Measurements from ENCODE around the gene SH3PXD2A.

- no peak for TF ChIP-seq CTCF (IDR thresholded peaks at IDR 0.05)
- no peak for TF ChIP-seq EZH2 (IDR thresholded peaks at IDR 0.05; ENCODE audit: borderline replicate concordance, insufficient read depth, low read depth, low read length, poor library complexity, severe bottlenecking)
These were observed 91.8 kb downstream of the SH3PXD2A start for GRCh38 chr10:103763374-103764202.
